Endothelial cell of umbilical vein (primary cell): ENCODE measurements around the gene PASK. TPM values are rescaled to one million over a fixed set of nuclear protein-coding genes. Genes with fewer than 3 reads are reported as not detected.

Source experiments
- BruUV-seq: library from RNA; stranded (reverse); fragments of 400-500 nt; replicated peaks from 2 replicates; lab custom pipeline; 2021; lab: Mats Ljungman, UMichigan
- CTCF ChIA-PET: fragments of 300-600, 350-600 bp; sonication (Branson Sonifier 250); formaldehyde crosslinking; loops from one replicate; lab custom pipeline; 2021; ENCODE audit warnings: antibody characterized with exemption, inconsistent platforms; lab: Charles Lee
- POLR2A ChIA-PET: fragments of 300-600, 350-600 bp; sonication (Branson Sonifier 250); formaldehyde crosslinking; loops from one replicate; lab custom pipeline; 2021; ENCODE audit warnings: antibody characterized with exemption, inconsistent platforms; lab: Charles Lee
- DNase-seq: peaks from one replicate; pipeline ENCODE4 v3.0.0-alpha.2; 2011; ENCODE audit warnings: low read depth, low spot score
- FAIRE-seq: peaks from 2 replicates; lab custom pipeline; 2011; peaks lifted over from hg19 to GRCh38; lab: Jason Lieb, UNC
- H2AFZ ChIP-seq: 2 replicates; pipeline ENCODE4 v1.6.0; 2012; ENCODE audit warnings: low read depth, low read length, control low read depth, inconsistent platforms
- H3K27ac ChIP-seq: 2 replicates; pipeline ENCODE4 v1.5.1; 2011; ENCODE audit warnings: low read depth, mild to moderate bottlenecking, control low read depth, low read length, moderate library complexity; ENCODE audit not compliant: insufficient read depth
- H3K27me3 ChIP-seq, 2 experiments: 2 replicates each; pipeline versions ENCODE4 v1.6.0 to v1.6.1; 2011; ENCODE audit warnings: low read length in 2 of 2, mixed read lengths in 1 of 2; ENCODE audit not compliant: control insufficient read depth in 2 of 2, insufficient read depth in 2 of 2
- H3K36me3 ChIP-seq, 2 experiments: 2 replicates in 1 of 2; 3 replicates in 1 of 2; pipeline ENCODE4 v1.5.1; 2011; ENCODE audit warnings: low read length in 2 of 2, mild to moderate bottlenecking in 1 of 2, moderate library complexity in 1 of 2; ENCODE audit not compliant: control insufficient read depth in 2 of 2, insufficient read depth in 2 of 2; ENCODE audit errors: extremely low read depth in 1 of 2
- H3K4me1 ChIP-seq: 3 replicates; pipeline ENCODE4 v1.5.1; 2011; ENCODE audit warnings: mild to moderate bottlenecking, low read length; ENCODE audit not compliant: control insufficient read depth, insufficient read depth; ENCODE audit errors: extremely low read depth
- H3K4me2 ChIP-seq: 2 replicates; pipeline ENCODE4 v1.6.1; 2011; ENCODE audit warnings: low read length, control low read depth, mixed read lengths; ENCODE audit not compliant: insufficient read depth
- H3K4me3 ChIP-seq, 3 experiments: fragments of 200-600 bp in 1 of 3; sonication (generic), shearing (Covaris generic) in 1 of 3; replicated peaks in 1 of 3; 2 replicates each; pipeline ENCODE4 v1.5.1; 2011 to 2016; ENCODE audit warnings: control low read depth in 3 of 3, low read length in 3 of 3, mild to moderate bottlenecking in 2 of 3, inconsistent platforms in 1 of 3, low read depth in 1 of 3, moderate library complexity in 1 of 3; ENCODE audit not compliant: insufficient read depth in 1 of 3
- H3K79me2 ChIP-seq: 2 replicates; pipeline ENCODE4 v1.6.0; 2012; ENCODE audit warnings: low read length, inconsistent platforms; ENCODE audit not compliant: control insufficient read depth, insufficient read depth
- H3K9ac ChIP-seq: replicated peaks from 2 replicates; pipeline ENCODE3; 2011; ENCODE audit warnings: low read length, control low read depth; ENCODE audit not compliant: insufficient read depth; ENCODE audit errors: extremely low read depth
- H3K9me1 ChIP-seq: replicated peaks from 3 replicates; pipeline ENCODE4 v1.6.0; 2011; ENCODE audit warnings: mild to moderate bottlenecking, low read length; ENCODE audit not compliant: control insufficient read depth, insufficient read depth; ENCODE audit errors: extremely low read depth
- H3K9me3 ChIP-seq: replicated peaks from 2 replicates; pipeline ENCODE4 v1.5.1; 2012; ENCODE audit warnings: low read length, inconsistent platforms; ENCODE audit not compliant: control insufficient read depth, insufficient read depth
- H4K20me1 ChIP-seq: replicated peaks from 2 replicates; pipeline ENCODE3; 2011; ENCODE audit warnings: mild to moderate bottlenecking, low read length; ENCODE audit not compliant: control insufficient read depth, insufficient read depth; ENCODE audit errors: extremely low read depth
- EZH2 ChIP-seq: IDR thresholded peaks from 2 replicates; pipeline ENCODE4 v1.6.1; 2012; ENCODE audit warnings: borderline replicate concordance, low read depth, mild to moderate bottlenecking, moderate library complexity, low read length, inconsistent platforms; ENCODE audit not compliant: severe bottlenecking
- FOS ChIP-seq: IDR thresholded peaks from 2 replicates; pipeline ENCODE4 v1.6.1; 2011; ENCODE audit warnings: mild to moderate bottlenecking, low read length, moderate library complexity, borderline replicate concordance; ENCODE audit not compliant: insufficient read depth
- GATA2 ChIP-seq: IDR thresholded peaks from 2 replicates; pipeline ENCODE4 v1.7.0; 2011; ENCODE audit warnings: low read depth, mild to moderate bottlenecking, moderate library complexity, mixed read lengths, low read length; ENCODE audit not compliant: insufficient read length, insufficient read depth
- JUN ChIP-seq: IDR thresholded peaks from 2 replicates; pipeline ENCODE4 v1.6.1; 2011; ENCODE audit warnings: borderline replicate concordance, low read depth; ENCODE audit not compliant: insufficient read length, insufficient read depth
- MAX ChIP-seq: IDR thresholded peaks from 2 replicates; pipeline ENCODE4 v1.6.1; 2011; ENCODE audit not compliant: insufficient read depth, insufficient read length
- MYC ChIP-seq: IDR thresholded peaks from one replicate; pipeline ENCODE4 v1.6.1; 2011; ENCODE audit warnings: mild to moderate bottlenecking, low read depth, low read length
- POLR2A ChIP-seq: IDR thresholded peaks from 2 replicates; pipeline ENCODE4 v1.6.1; 2012; ENCODE audit warnings: low read depth, mild to moderate bottlenecking, control low read depth, low read length
- POLR2AphosphoS5 ChIP-seq: IDR thresholded peaks from 2 replicates; pipeline ENCODE4 v1.6.1; 2012; ENCODE audit warnings: low read depth, mild to moderate bottlenecking, control low read depth, low read length, moderate library complexity; ENCODE audit not compliant: insufficient read depth
- dilution Hi-C: fragments of 300-500 bp; cut with MboI; formaldehyde crosslinking; loops from one replicate; pipeline ENCODE4 v1.15.0; 2019; ENCODE audit warnings: low sequenced_read_pairs; ENCODE audit not compliant: extremely low pct_ligation_motif_present
- intact Hi-C: fragments of 100-400 bp; cut with micrococcal nuclease; formaldehyde crosslinking; loops from one replicate; pipeline ENCODE4 v1.10.0; 2022
- polyA plus RNA-seq, 4 experiments: library from polyadenylated mRNA; depleted of rRNA in 3 of 4; stranded (reverse) in 3 of 4; unstranded in 1 of 4; fragments of >200 nt; gene quantifications; 2 replicates each; pipeline versions ENCODE4 v1.2.1 to v1.2.3, GENCODE V29; 2011 to 2012; ENCODE audit warnings: missing spikeins in 1 of 4
- total RNA-seq: library from RNA; stranded (reverse); gene quantifications from 2 replicates; pipeline ENCODE4 v1.2.3, GENCODE V29; 2021
- TF ChIP-seq, protein P1 (sequence below), 2 donors: IDR thresholded peaks; 1 replicate in 1 of 2; 2 replicates in 1 of 2; pipeline ENCODE4 v1.5.1; 2011; ENCODE audit warnings: low read length in 2 of 2, mild to moderate bottlenecking in 2 of 2, moderate library complexity in 2 of 2, control low read depth in 1 of 2, inconsistent platforms in 1 of 2, low read depth in 1 of 2; ENCODE audit not compliant: insufficient read depth in 1 of 2; ENCODE audit errors: extremely low read depth in 1 of 2

The PASK gene
- total and polyA plus RNA-seq, 2 donors (not counting 3 experiments of a cell fraction or from before 2014, with no cell fraction given): 5.7 to 17.3 TPM

DNA sequence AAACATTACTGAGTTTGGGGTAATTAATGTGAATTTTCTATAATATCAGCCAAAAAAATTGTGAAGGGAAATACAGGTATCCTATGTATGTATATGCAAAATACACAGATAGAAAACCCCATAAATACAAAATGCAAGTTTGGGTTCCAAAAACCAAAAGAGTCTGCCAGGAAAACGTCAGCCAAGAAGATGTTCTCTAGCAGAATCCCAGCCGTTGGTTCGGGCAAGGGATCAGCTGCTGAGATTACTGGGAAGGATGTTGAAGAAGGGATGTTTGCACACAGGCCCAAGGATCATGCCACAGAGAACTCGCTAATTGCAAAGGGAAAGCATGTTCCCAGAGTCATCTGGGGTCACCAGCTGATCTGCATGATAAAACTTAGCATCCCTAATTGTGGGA, 29.7 kb upstream of the PASK start:
- H3K36me3 ChIP-seq: peaks cover 4 to 7% of the 10 kb centered on the region in 2 experiments
- no peak for FAIRE-seq
- no TSS peak for BruUV-seq

More for the DNA sequence above, 29.7 kb upstream of the PASK start:
- H3K4me2 ChIP-seq: no peak overlapping the region
- no peak for DNase-seq
- H3K9me3 ChIP-seq: no peaks in the 10 kb centered on the region
- no peaks in the 10 kb centered on the region for H4K20me1 ChIP-seq
- TF ChIP-seq JUN (no peak), MYC (no peak), FOS (no peak), POLR2AphosphoS5 (no peak), POLR2A (no peak), MAX (no peak), GATA2 (no peak), EZH2 (no peak)
- TF ChIP-seq, protein P1, sequence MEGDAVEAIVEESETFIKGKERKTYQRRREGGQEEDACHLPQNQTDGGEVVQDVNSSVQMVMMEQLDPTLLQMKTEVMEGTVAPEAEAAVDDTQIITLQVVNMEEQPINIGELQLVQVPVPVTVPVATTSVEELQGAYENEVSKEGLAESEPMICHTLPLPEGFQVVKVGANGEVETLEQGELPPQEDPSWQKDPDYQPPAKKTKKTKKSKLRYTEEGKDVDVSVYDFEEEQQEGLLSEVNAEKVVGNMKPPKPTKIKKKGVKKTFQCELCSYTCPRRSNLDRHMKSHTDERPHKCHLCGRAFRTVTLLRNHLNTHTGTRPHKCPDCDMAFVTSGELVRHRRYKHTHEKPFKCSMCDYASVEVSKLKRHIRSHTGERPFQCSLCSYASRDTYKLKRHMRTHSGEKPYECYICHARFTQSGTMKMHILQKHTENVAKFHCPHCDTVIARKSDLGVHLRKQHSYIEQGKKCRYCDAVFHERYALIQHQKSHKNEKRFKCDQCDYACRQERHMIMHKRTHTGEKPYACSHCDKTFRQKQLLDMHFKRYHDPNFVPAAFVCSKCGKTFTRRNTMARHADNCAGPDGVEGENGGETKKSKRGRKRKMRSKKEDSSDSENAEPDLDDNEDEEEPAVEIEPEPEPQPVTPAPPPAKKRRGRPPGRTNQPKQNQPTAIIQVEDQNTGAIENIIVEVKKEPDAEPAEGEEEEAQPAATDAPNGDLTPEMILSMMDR (IDR thresholded peaks at IDR 0.05; ENCODE audit: extremely low read depth in 1 of 2, insufficient read depth in 1 of 2, low read depth in 1 of 2, low read length in 2 of 2): no peak
- no peaks in the 10 kb centered on the region for H3K79me2 ChIP-seq
- H3K27me3 ChIP-seq: no peaks in the 10 kb centered on the region
- H3K4me3 ChIP-seq: no peak overlapping the region
- no peaks in the 10 kb centered on the region for H3K9me1 ChIP-seq
- H3K9ac ChIP-seq: no peak overlapping the region
- dilution Hi-C loops (no loop called here), intact Hi-C loops (no loop called here)
- no peak overlapping the region for H3K27ac ChIP-seq
- ChIA-PET POLR2A (no interaction called here), CTCF (no interaction called here)
- H2AFZ ChIP-seq: no peak overlapping the region
- no peaks in the 10 kb centered on the region for H3K4me1 ChIP-seq
